Measurements from ENCODE around the gene LYPD5.

GRCh38 chr19:43798026-43798545, 4.2 kb downstream of the LYPD5 start:
- TF ChIP-seq CTCF (IDR thresholded peaks at IDR 0.05): no peak
- no peak for TF ChIP-seq POLR2A (IDR thresholded peaks at IDR 0.05)
